H1 (cell line): Measurements from ENCODE around the gene PHF3. TPM values are rescaled to one million over a fixed set of nuclear protein-coding genes. Genes with fewer than 3 reads are reported as not detected.

Source experiments
- CTCF ChIA-PET: fragments of 300-600 bp; sonication (Branson Sonifier 250); formaldehyde crosslinking; loops from one replicate; lab custom pipeline; 2021; ENCODE audit not compliant: partially characterized antibody; lab: Charles Lee
- POLR2A ChIA-PET: fragments of 300-600 bp; sonication (Branson Sonifier 250); formaldehyde crosslinking; loops from one replicate; lab custom pipeline; 2021; ENCODE audit warnings: inconsistent platforms; ENCODE audit not compliant: partially characterized antibody; lab: Charles Lee
- DNase-seq, 2 experiments: peaks; one replicate each; pipeline versions ENCODE4 v3.0.0 to v3.0.0-alpha.2; 2010 to 2022; ENCODE audit warnings: low spot score in 2 of 2, low read depth in 1 of 2, mixed read lengths in 1 of 2
- FAIRE-seq: peaks from 2 replicates; lab custom pipeline; 2011; peaks lifted over from hg19 to GRCh38; lab: Jason Lieb, UNC
- H2AFZ ChIP-seq: 2 replicates; pipeline ENCODE4 v1.8.1; 2012; ENCODE audit warnings: low read length, inconsistent platforms
- H2AK5ac ChIP-seq: 2 replicates; pipeline ENCODE4 v1.6.1; 2013; ENCODE audit warnings: low read depth, low read length
- H2BK120ac ChIP-seq: replicated peaks from 2 replicates; pipeline ENCODE3; 2013; ENCODE audit warnings: low read depth, low read length, inconsistent platforms
- H2BK12ac ChIP-seq: 2 replicates; pipeline ENCODE4 v1.6.1; 2013; ENCODE audit warnings: low read depth, low read length
- H2BK15ac ChIP-seq: 2 replicates; pipeline ENCODE4 v1.6.1; 2013; ENCODE audit warnings: low read length
- H2BK20ac ChIP-seq: 2 replicates; pipeline ENCODE4 v1.6.1; 2013; ENCODE audit warnings: low read length
- H2BK5ac ChIP-seq: 2 replicates; pipeline ENCODE4 v1.6.1; 2013; ENCODE audit warnings: low read depth, low read length
- H3K14ac ChIP-seq: 2 replicates; pipeline ENCODE4 v1.6.1; 2013; ENCODE audit warnings: inconsistent platforms; ENCODE audit not compliant: insufficient read length
- H3K18ac ChIP-seq: 2 replicates; pipeline ENCODE4 v1.6.1; 2013; ENCODE audit warnings: low read length; ENCODE audit errors: extremely low read depth
- H3K23ac ChIP-seq: 2 replicates; pipeline ENCODE4 v1.6.1; 2013; ENCODE audit warnings: inconsistent platforms; ENCODE audit not compliant: insufficient read length
- H3K23me2 ChIP-seq: 2 replicates; pipeline ENCODE4 v1.6.1; 2013; ENCODE audit warnings: low read depth, low read length
- H3K27ac ChIP-seq: 2 replicates; pipeline ENCODE4 v1.6.1; 2011; ENCODE audit warnings: low read depth, low read length, inconsistent platforms
- H3K27me3 ChIP-seq, 4 experiments: replicated peaks in 1 of 4; 1 replicate in 1 of 4; 2 replicates in 3 of 4; pipeline versions ENCODE4 v1.6.1 to v1.8.1; 2011 to 2013; ENCODE audit warnings: low read length in 3 of 4, mild to moderate bottlenecking in 3 of 4, inconsistent platforms in 2 of 4, mixed read lengths in 2 of 4, moderate library complexity in 1 of 4; ENCODE audit not compliant: control insufficient read depth in 3 of 4, insufficient read depth in 3 of 4; ENCODE audit errors: extremely low read depth in 1 of 4
- H3K36me3 ChIP-seq, 4 experiments: 2 replicates each; pipeline versions ENCODE4 v1.6.1 to v1.8.1; 2011 to 2013; ENCODE audit warnings: mild to moderate bottlenecking in 4 of 4, low read length in 3 of 4, moderate library complexity in 2 of 4, control low read depth in 1 of 4, inconsistent platforms in 1 of 4; ENCODE audit not compliant: insufficient read depth in 4 of 4, control insufficient read depth in 2 of 4
- H3K4ac ChIP-seq: replicated peaks from 2 replicates; pipeline ENCODE3; 2013; ENCODE audit warnings: low read length, low read depth, mixed read lengths, inconsistent platforms; ENCODE audit not compliant: insufficient read length
- H3K4me1 ChIP-seq, 4 experiments: replicated peaks in 1 of 4; 1 replicate in 1 of 4; 2 replicates in 3 of 4; pipeline versions ENCODE4 v1.6.1 to v1.8.1; 2011 to 2013; ENCODE audit warnings: low read length in 3 of 4, inconsistent platforms in 2 of 4, mixed read lengths in 1 of 4; ENCODE audit not compliant: insufficient read depth in 4 of 4, control insufficient read depth in 3 of 4
- H3K4me2 ChIP-seq, 2 experiments: 2 replicates each; pipeline versions ENCODE4 v1.6.1 to v1.8.1; 2011 to 2013; ENCODE audit warnings: low read depth in 2 of 2, low read length in 2 of 2, control low read depth in 1 of 2, inconsistent platforms in 1 of 2, mild to moderate bottlenecking in 1 of 2; ENCODE audit not compliant: insufficient read depth in 1 of 2
- H3K4me3 ChIP-seq, 4 experiments: fragments of 200-600, 300-600 bp in 1 of 4; sonication (generic), shearing (Covaris generic), sonication (Bioruptor Twin) in 1 of 4; 2 replicates each; pipeline versions ENCODE4 v1.5.1 to v1.8.1; 2011 to 2016; ENCODE audit warnings: low read length in 4 of 4, low read depth in 3 of 4, control low read depth in 2 of 4, inconsistent platforms in 2 of 4, mild to moderate bottlenecking in 2 of 4, mixed read lengths in 1 of 4, moderate library complexity in 1 of 4; ENCODE audit not compliant: insufficient read depth in 2 of 4; ENCODE audit errors: extremely low read depth in 1 of 4
- H3K56ac ChIP-seq: replicated peaks from 2 replicates; pipeline ENCODE3; 2013; ENCODE audit warnings: low read depth, mild to moderate bottlenecking, mixed read lengths, low read length, inconsistent platforms; ENCODE audit not compliant: insufficient read length
- H3K79me1 ChIP-seq: 2 replicates; pipeline ENCODE4 v1.6.1; 2013; ENCODE audit warnings: low read depth, low read length, control low read depth
- H3K79me2 ChIP-seq, 2 experiments: 2 replicates each; pipeline versions ENCODE4 v1.6.1 to v1.8.1; 2012 to 2013; ENCODE audit warnings: low read length in 2 of 2, mild to moderate bottlenecking in 2 of 2, inconsistent platforms in 1 of 2; ENCODE audit not compliant: insufficient read depth in 2 of 2, control insufficient read depth in 1 of 2
- H3K9ac ChIP-seq, 4 experiments: replicated peaks in 1 of 4; 1 replicate in 1 of 4; 2 replicates in 3 of 4; pipeline versions ENCODE4 v1.6.1 to v1.8.1; 2011 to 2013; ENCODE audit warnings: low read depth in 3 of 4, low read length in 3 of 4, control low read depth in 2 of 4, mild to moderate bottlenecking in 2 of 4, moderate library complexity in 2 of 4, inconsistent platforms in 1 of 4; ENCODE audit errors: extremely low read depth in 1 of 4
- H3K9me3 ChIP-seq, 2 experiments: 2 replicates each; pipeline versions ENCODE4 v1.6.1 to v1.8.1; 2012 to 2013; ENCODE audit warnings: mild to moderate bottlenecking in 2 of 2, moderate library complexity in 2 of 2, control low read depth in 1 of 2, inconsistent platforms in 1 of 2, low read depth in 1 of 2, low read length in 1 of 2, mixed read lengths in 1 of 2; ENCODE audit not compliant: insufficient read depth in 2 of 2
- H4K20me1 ChIP-seq, 2 experiments: replicated peaks in 1 of 2; 2 replicates each; pipeline versions ENCODE3 to v1.8.1; 2011 to 2013; ENCODE audit warnings: inconsistent platforms in 2 of 2, low read length in 2 of 2, mild to moderate bottlenecking in 1 of 2; ENCODE audit not compliant: insufficient read depth in 2 of 2, control insufficient read depth in 1 of 2
- H4K5ac ChIP-seq: 2 replicates; pipeline ENCODE4 v1.6.1; 2013; ENCODE audit warnings: low read length, low read depth, mixed read lengths, inconsistent platforms; ENCODE audit not compliant: insufficient read length
- H4K8ac ChIP-seq: 2 replicates; pipeline ENCODE4 v1.8.0; 2013; ENCODE audit warnings: mild to moderate bottlenecking, moderate library complexity, low read length, inconsistent platforms; ENCODE audit not compliant: insufficient read depth; ENCODE audit errors: extremely low read depth
- H4K91ac ChIP-seq: replicated peaks from 2 replicates; pipeline ENCODE3; 2013; ENCODE audit warnings: low read length, mixed read lengths, inconsistent platforms; ENCODE audit not compliant: insufficient read length
- CTCF ChIP-seq, 3 experiments: IDR thresholded peaks; 1 replicate in 2 of 3; 2 replicates in 1 of 3; pipeline versions ENCODE4 v1.5.1 to v1.6.1; 2011; ENCODE audit warnings: low read length in 3 of 3, mild to moderate bottlenecking in 3 of 3, inconsistent platforms in 2 of 3, low read depth in 1 of 3, moderate library complexity in 1 of 3; ENCODE audit not compliant: insufficient read depth in 1 of 3; ENCODE audit errors: control extremely low read depth in 1 of 3
- RAD21 ChIP-seq, 2 experiments: IDR thresholded peaks in 1 of 2; conservative IDR thresholded peaks in 1 of 2; 2 replicates each; pipeline ENCODE4 v1.6.1; 2011; ENCODE audit warnings: low read depth in 2 of 2, low read length in 2 of 2, improper control_type of control experiment in 1 of 2, inconsistent platforms in 1 of 2, mild to moderate bottlenecking in 1 of 2, moderate library complexity in 1 of 2
- SRF ChIP-seq: IDR thresholded peaks from 2 replicates; pipeline ENCODE4 v1.6.1; 2011; ENCODE audit warnings: mild to moderate bottlenecking, low read depth, low read length, moderate library complexity
- WGBS, 2 experiments: shearing (Covaris generic) in 1 of 2; methylation state at CpG; one replicate each; pipeline versions ENCODE4 v1.1.6 to v1.1.7; 2013 to 2015; ENCODE audit warnings: low lambda C conversion rate in 2 of 2, mixed read lengths in 2 of 2, inconsistent platforms in 1 of 2, low coverage in 1 of 2, missing lambda C conversion rate in 1 of 2; ENCODE audit not compliant: insufficient replicate concordance in 2 of 2, insufficient coverage in 1 of 2, insufficient read length in 1 of 2; ENCODE audit errors: extremely low coverage in 1 of 2, missing lambda C conversion rate in 1 of 2; 5-methylcytosine and 5-hydroxymethylcytosine counted together
- polyA plus RNA-seq, 7 experiments: library from polyadenylated mRNA; depleted of rRNA in 3 of 7; stranded (reverse) in 5 of 7; unstranded in 2 of 7; fragments of >200 nt in 5 of 7; fragments of 200-250 nt in 2 of 7; gene quantifications; 1 replicate in 5 of 7; 2 replicates in 1 of 7; 4 replicates in 1 of 7; pipeline versions ENCODE4 v1.2.1 to v1.2.3, GENCODE V29; 2011 to 2013; ENCODE audit warnings: missing spikeins in 2 of 7, mixed read lengths in 2 of 7
- total RNA-seq: library from RNA; stranded (reverse); fragmentation: NEBNext Ultra II Directional; extraction: Animal tissue kit (Norgen Biotek cat#: 25700); gene quantifications from 2 replicates; pipeline ENCODE4 v1.2.1, GENCODE V29; 2021

Gene PHF3
- total and polyA plus RNA-seq, 2 of the 8 experiments (the other 6 are each of a cell fraction or from before 2014, with no cell fraction given): 10.1 to 69.3 TPM

GRCh38 chr6:63764318-63764916 is 128.8 kb downstream of the PHF3 start:
- Histone ChIP-seq H3K4ac (no peak overlapping the region), H3K4me1 (no peaks in the 10 kb centered on the region), H3K23ac (no peak overlapping the region), H2BK5ac (no peak overlapping the region), H3K4me3 (no peak overlapping the region), H3K27ac (no peak overlapping the region), H2BK20ac (no peak overlapping the region), H3K9ac (no peak overlapping the region), H3K4me2 (no peak overlapping the region), H4K5ac (no peak overlapping the region), H2BK12ac (no peak overlapping the region), H3K9me3 (0 out of 4 replicates have a peak, but pooled peaks cover 0 to 2% of the 10 kb centered on the region in 2 experiments), H3K14ac (no peak overlapping the region), H4K8ac (no peak overlapping the region), H3K23me2 (no peaks in the 10 kb centered on the region), H3K27me3 (no peaks in the 10 kb centered on the region), H4K91ac (no peak overlapping the region), H3K56ac (no peak overlapping the region), H2BK15ac (no peak overlapping the region), H2AFZ (no peak overlapping the region), H2BK120ac (no peak overlapping the region), H3K79me2 (no peaks in the 10 kb centered on the region), H3K79me1 (no peaks in the 10 kb centered on the region), H3K18ac (no peak overlapping the region), H3K36me3 (no peaks in the 10 kb centered on the region), H2AK5ac (no peak overlapping the region), H4K20me1 (no peaks in the 10 kb centered on the region)
- ChIA-PET POLR2A (interaction anchor here (0.6 to 1.0 kb wide), 2 partner anchors 94 to 191 kb away, joined by 3 to 5 read pairs; no protein-coding TSS in a partner anchor), CTCF (interaction anchor here (0.6 to 1.6 kb wide), 28 partner anchors 9 to 469 kb away, joined by 3 to 12 read pairs (median 3); no protein-coding TSS in a partner anchor)
- TF ChIP-seq SRF (no peak), CTCF (IDR thresholded peaks at IDR 0.05; ENCODE audit: control extremely low read depth in 1 of 3, insufficient read depth in 1 of 3, low read depth in 1 of 3, low read length in 3 of 3) (peak in 1 of 3 experiments; percentile 19; a peak in 1 of 4 replicates), RAD21 (IDR thresholded peaks at IDR 0.05 in 1 of 2, conservative IDR thresholded peaks at IDR 0.05 in 1 of 2; ENCODE audit: low read depth in 2 of 2, low read length in 2 of 2) (peak in 1 of 2 experiments; percentile 50; a peak in 3 of 4 replicates)
- FAIRE-seq: no peak
- 24% methylated on average over 4 of the region's 4 CpGs; no CpG with 5 or more reads in 1 of the 2 experiments for WGBS, 2 experiments
- no peak for DNase-seq
